ENCODE data around the gene JAZF1. TPM values are rescaled to one million over a fixed set of nuclear protein-coding genes. Genes with fewer than 3 reads are reported as not detected.

Gene JAZF1
- total RNA-seq, 2 donors from 2014 or later, result 13.9 to 16.5 TPM

DNA sequence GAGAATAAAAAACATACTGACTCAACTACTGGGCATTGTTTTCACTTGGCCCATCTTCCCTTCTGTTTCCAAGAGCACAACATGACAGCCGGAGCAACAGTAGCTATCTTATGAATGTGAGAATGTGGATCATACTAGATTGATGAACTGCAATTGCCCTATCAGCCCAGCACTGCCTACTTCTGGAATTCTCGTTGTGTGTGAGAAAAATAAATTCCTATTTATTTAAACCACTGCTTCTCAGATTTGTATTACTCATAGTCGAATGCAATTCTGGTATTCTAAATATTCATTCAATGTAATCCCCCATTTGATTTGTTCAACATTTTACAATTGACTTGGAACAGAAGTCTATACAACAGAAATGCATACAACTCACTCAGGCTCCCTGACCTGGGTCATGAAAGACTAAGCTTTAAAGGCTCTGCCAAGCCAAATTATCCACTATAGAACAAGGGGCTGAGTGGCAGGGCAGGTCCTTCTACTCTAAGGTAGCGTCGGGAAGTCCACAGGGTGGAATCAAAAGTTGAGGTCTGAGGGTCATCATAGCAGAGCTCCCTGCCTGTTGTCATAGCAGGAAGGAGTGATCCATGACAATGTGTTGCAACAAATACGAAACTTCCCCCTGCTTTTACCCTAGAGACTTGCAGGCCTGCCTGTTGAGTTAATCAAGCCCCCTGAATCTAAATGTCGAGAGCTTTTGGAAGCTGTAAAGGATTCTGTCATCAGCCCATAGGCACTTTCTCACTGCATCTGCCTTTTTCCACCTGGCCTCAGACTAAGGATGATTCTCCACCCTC is 12.4 kb upstream of the JAZF1 start:
- Histone ChIP-seq H3K4me1 (ENCODE audit: control insufficient read depth in 1 of 2, low read depth in 2 of 2) (no peaks in the 10 kb centered on the region), H3K27ac (no peak overlapping the region), H3K36me3 (no peaks in the 10 kb centered on the region), H3K4me3 (no peak overlapping the region), H3K27me3 (replicated peaks; ENCODE audit: insufficient read depth) (no peaks in the 10 kb centered on the region), H3K9me3 (no peaks in the 10 kb centered on the region)
- DNase-seq (ENCODE audit: low spot score), result no peak
- TF ChIP-seq, protein P1, sequence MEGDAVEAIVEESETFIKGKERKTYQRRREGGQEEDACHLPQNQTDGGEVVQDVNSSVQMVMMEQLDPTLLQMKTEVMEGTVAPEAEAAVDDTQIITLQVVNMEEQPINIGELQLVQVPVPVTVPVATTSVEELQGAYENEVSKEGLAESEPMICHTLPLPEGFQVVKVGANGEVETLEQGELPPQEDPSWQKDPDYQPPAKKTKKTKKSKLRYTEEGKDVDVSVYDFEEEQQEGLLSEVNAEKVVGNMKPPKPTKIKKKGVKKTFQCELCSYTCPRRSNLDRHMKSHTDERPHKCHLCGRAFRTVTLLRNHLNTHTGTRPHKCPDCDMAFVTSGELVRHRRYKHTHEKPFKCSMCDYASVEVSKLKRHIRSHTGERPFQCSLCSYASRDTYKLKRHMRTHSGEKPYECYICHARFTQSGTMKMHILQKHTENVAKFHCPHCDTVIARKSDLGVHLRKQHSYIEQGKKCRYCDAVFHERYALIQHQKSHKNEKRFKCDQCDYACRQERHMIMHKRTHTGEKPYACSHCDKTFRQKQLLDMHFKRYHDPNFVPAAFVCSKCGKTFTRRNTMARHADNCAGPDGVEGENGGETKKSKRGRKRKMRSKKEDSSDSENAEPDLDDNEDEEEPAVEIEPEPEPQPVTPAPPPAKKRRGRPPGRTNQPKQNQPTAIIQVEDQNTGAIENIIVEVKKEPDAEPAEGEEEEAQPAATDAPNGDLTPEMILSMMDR (IDR thresholded peaks at IDR 0.05), result no peak
- ATAC-seq (ENCODE audit: insufficient number of reproducible peaks, low FRiP score, low read depth), result no peak

DNA sequence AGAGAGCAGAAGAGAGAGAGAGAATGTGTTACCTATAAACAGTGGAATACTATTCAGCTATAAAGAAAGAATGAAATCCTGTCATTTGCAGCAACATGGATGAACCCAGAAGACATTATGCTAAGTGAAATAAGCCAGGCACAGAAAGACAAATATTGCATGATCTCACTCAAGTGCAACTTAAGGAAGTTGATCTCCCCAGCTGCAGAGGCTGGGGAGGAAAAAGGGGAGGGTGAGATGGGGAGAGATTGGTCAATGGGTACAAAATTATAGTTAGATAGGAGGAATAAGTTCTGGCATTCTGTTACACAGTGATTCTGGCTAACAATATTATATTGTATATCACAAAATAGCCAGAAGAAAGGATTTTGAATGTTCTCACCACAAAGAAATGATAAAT is 11.2 kb upstream of the JAZF1 start:
- Histone ChIP-seq H3K36me3 (no peaks in the 10 kb centered on the region), H3K4me3 (no peak overlapping the region), H3K27ac (no peak overlapping the region), H3K27me3 (replicated peaks; ENCODE audit: insufficient read depth) (no peaks in the 10 kb centered on the region), H3K4me1 (ENCODE audit: control insufficient read depth in 1 of 2, low read depth in 2 of 2) (no peaks in the 10 kb centered on the region), H3K9me3 (no peaks in the 10 kb centered on the region)
- TF ChIP-seq, protein P1 (IDR thresholded peaks at IDR 0.05), result no peak
- ATAC-seq (ENCODE audit: insufficient number of reproducible peaks, low FRiP score, low read depth) (no peak), DNase-seq (ENCODE audit: low spot score) (no peak)

DNA sequence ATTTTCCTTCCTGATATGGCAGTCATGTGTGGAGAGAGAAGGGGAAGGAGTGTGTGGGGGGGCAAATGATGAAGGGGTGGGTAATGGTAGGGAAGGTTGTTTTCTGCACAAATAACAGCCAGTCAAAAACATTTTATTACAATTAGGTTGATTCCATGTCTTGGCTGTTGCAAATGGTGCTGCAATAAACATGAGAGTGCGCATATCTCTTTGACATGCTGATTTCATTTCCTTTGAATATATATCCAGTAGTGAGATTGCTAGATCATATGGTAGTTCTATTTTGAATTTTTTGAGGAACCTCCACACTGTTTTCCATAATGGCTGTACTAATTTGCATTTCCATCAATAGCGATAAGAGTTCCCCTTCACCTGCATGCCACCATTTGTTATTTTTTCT is 10.6 kb upstream of the JAZF1 start:
- no peaks in the 10 kb centered on the region for H3K36me3 ChIP-seq
- no peaks in the 10 kb centered on the region for H3K9me3 ChIP-seq
- DNase-seq (ENCODE audit: low spot score), result no peak
- ATAC-seq (ENCODE audit: insufficient number of reproducible peaks, low FRiP score, low read depth), result no peak
- H3K4me3 ChIP-seq, result no peak overlapping the region
- H3K4me1 ChIP-seq (ENCODE audit: control insufficient read depth in 1 of 2, low read depth in 2 of 2), result no peaks in the 10 kb centered on the region
- H3K27ac ChIP-seq, result no peak overlapping the region
- TF ChIP-seq, protein P1 (IDR thresholded peaks at IDR 0.05), result no peak
- no peaks in the 10 kb centered on the region for H3K27me3 ChIP-seq (replicated peaks; ENCODE audit: insufficient read depth)

DNA sequence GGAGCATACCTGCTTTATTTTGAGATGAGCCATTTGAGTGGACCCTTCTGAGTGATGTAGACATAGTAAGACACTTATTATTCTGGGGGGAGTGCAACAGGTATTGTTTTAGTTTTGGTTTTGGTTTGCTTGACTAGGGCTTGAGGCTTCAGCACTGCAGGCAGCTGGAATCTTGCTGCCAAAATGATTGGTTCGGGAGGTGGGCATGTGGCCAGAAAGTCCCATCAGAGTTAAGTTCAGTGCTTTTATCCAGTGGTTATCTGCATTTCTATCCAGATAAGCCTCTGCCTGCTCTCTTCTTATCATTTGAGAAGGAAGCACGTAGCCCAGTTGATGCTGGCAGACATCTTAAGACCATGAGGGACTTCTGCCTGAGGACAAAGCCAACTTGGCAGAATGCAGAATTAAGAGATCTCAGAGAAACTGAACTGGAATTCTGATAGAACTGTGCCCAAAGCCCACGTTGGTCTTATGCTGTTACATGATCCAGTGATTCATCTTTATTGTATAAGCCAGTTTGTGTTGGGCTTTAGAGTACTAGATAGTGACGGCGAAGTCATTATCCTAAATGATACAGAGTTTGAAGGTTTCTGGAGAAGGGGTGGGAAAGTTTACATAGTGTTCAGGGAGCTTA is 9.6 kb upstream of the JAZF1 start:
- DNase-seq (ENCODE audit: low spot score) (no peak), ATAC-seq (ENCODE audit: insufficient number of reproducible peaks, low FRiP score, low read depth) (no peak)
- no peaks in the 10 kb centered on the region for H3K27me3 ChIP-seq (replicated peaks; ENCODE audit: insufficient read depth)
- no peak overlapping the region for H3K27ac ChIP-seq
- H3K4me1 ChIP-seq (ENCODE audit: control insufficient read depth in 1 of 2, low read depth in 2 of 2), result no peaks in the 10 kb centered on the region
- H3K9me3 ChIP-seq, result no peaks in the 10 kb centered on the region
- H3K36me3 ChIP-seq, result no peaks in the 10 kb centered on the region
- H3K4me3 ChIP-seq, result no peak overlapping the region
- TF ChIP-seq, protein P1 (IDR thresholded peaks at IDR 0.05), result no peak

DNA sequence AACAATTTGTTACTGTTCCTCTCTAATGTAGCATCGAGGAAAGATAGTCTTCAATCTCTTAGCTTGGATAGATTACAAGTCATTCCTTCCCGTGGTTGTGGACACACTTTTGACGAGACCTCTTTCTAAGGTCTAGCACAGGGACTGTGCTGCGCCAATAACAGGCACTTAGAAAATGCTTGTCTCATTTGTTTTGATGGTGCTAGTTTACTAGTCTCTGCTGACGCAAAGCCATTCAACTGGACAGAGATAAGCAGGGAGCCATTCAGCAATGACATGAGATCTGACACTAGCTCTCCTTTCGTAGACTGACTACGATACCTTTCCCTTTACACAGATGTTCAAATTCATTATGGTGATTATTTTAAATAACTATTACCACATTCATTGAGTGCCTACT is 6.4 kb upstream of the JAZF1 start:
- no peak for DNase-seq (ENCODE audit: low spot score)
- Histone ChIP-seq H3K4me3 (no peak overlapping the region), H3K27me3 (replicated peaks; ENCODE audit: insufficient read depth) (no peaks in the 10 kb centered on the region), H3K27ac (no peak overlapping the region), H3K9me3 (no peaks in the 10 kb centered on the region), H3K36me3 (no peaks in the 10 kb centered on the region), H3K4me1 (ENCODE audit: control insufficient read depth in 1 of 2, low read depth in 2 of 2) (peaks cover 0 to 6% of the 10 kb centered on the region in 2 donors)
- no peak for ATAC-seq (ENCODE audit: insufficient number of reproducible peaks, low FRiP score, low read depth)
- TF ChIP-seq, protein P1 (IDR thresholded peaks at IDR 0.05), result no peak
